ENCODE data around the gene SLC22A12.
"Not testable (repeated sequence)": the region's sequence is repeated elsewhere in the genome, so short reads cannot be mapped to it uniquely, and the experiment has no call there.

SLC22A12 gene

DNA sequence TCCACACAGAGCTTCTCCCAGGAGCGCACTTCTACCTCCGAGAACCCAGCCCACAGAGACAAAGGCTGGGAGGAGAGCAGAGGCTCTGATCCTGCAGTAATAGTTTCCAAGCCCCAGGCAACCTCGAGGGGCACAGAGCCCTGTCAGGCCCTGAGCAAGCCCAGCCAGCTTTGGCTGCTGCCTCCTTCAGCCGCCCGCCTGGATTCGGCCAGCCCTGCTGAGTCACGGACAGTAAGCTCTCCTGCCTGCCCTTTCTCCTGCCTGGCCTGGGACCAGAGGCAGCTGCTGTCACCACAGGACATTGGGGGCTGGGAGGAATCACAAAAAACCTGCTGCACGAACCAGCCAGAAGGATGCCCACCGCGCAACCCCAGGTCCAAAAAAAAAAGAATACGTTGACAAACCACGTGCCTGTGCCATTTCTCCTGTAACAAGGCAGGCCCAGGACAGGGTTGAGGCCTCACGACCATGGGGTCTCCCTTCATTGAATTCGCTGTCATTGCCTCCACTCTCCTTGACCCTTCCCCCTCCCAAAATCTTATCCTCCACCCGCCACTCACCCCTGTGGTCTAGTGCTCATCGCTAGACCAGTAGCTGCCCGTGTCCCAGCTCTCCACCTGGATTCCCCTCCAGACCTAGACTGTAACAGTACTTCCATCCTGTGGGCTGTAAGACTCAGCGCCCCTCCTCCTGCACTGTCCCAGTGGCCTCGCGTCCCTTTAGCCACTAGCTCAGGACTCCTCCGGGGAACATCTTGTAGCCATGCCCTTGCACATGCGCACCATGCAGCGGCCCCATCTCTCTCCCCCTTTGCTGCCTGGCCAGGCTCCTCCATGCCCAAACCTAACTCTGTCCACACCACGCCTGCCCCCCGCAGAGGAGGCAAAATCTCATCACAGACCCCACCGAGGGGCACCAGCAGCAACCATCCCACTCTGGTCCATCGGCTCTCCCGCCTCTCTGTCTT, 7.4 kb upstream of the SLC22A12 start:
- no peak for DNase-seq (ENCODE audit: insufficient read length, low spot score)
- FAIRE-seq: no peak

GRCh38 chr11:64585150-64585549, 5.9 kb upstream of the SLC22A12 start:
- DNase-seq (ENCODE audit: insufficient read length, low spot score): no peak
- FAIRE-seq: no peak

GRCh38 chr11:64586366-64586765, 4.7 kb upstream of the SLC22A12 start:
- FAIRE-seq (no peak), DNase-seq (ENCODE audit: insufficient read length, low spot score) (no peak)

DNA sequence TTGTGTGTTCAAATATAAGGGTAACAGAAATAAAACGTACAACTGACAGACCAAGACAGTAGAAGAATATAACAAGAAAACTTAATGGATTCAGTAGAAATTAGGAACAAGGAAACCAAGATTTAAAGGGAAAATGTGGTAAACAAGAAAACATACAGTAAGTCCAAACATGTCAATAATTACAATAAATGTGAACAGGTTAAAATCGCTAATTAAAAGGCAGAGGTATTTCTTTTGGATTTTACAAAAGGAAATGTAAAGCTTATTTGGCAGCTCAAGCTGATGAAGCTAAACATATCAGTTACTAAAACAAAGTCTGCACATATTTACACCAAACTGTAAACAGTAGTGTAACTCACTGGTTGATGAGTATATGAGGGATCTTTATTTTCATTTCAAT, 2.3 kb upstream of the SLC22A12 start:
- no peak for DNase-seq (ENCODE audit: insufficient read length, low spot score)
- FAIRE-seq: no peak

DNA sequence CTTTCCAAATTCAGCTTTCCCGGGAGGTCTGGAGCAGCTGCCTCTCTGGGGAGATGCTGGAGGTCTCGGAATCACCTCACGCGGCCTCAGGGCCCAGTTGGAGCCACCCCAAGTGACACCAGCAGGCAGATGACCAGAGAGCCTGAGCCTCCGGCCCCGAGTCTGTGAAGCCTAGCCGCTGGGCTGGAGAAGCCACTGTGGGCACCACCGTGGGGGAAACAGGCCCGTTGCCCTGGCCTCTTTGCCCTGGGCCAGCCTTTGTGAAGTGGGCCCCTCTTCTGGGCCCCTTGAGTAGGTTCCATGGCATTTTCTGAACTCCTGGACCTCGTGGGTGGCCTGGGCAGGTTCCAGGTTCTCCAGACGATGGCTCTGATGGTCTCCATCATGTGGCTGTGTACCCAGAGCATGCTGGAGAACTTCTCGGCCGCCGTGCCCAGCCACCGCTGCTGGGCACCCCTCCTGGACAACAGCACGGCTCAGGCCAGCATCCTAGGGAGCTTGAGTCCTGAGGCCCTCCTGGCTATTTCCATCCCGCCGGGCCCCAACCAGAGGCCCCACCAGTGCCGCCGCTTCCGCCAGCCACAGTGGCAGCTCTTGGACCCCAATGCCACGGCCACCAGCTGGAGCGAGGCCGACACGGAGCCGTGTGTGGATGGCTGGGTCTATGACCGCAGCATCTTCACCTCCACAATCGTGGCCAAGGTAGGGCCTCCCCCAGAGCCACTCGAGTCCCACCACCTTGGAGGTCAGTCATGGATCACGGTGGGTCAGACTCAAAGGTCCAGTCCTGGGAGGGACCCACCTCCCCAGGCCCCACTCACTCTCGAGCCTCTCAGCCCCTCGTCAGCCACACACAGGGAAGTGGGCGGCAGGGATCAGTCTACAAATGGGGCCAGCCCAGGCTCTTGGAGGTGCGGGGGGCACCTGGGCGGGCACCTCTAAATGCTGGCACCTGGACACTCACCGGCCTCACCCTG, 525 bp downstream of the SLC22A12 start:
- FAIRE-seq (no peak), DNase-seq (ENCODE audit: insufficient read length, low spot score) (no peak)

GRCh38 chr11:64592234-64592615, 1.2 kb downstream of the SLC22A12 start:
- FAIRE-seq (no peak), DNase-seq (ENCODE audit: insufficient read length, low spot score) (no peak)

DNA sequence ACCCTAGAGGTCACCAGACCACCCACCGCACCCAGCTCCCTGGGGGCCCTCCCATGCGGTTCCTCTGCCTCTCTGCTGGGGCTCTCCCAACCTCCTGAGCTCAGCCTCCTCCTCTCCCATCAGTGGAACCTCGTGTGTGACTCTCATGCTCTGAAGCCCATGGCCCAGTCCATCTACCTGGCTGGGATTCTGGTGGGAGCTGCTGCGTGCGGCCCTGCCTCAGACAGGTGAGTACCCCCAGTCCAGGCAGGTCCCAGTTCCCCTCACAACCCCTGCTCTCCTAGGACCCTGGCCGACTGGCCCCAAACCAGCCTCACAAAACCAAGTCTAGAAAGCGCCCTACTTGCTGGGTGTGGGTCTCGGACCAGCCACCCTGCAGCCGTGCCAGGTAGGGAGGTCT, 1.6 kb downstream of the SLC22A12 start:
- DNase-seq (ENCODE audit: insufficient read length, low spot score) (no peak), FAIRE-seq (no peak)

GRCh38 chr11:64593156-64594105, 2.4 kb downstream of the SLC22A12 start:
- DNase-seq (ENCODE audit: insufficient read length, low spot score) (no peak), FAIRE-seq (no peak)

DNA sequence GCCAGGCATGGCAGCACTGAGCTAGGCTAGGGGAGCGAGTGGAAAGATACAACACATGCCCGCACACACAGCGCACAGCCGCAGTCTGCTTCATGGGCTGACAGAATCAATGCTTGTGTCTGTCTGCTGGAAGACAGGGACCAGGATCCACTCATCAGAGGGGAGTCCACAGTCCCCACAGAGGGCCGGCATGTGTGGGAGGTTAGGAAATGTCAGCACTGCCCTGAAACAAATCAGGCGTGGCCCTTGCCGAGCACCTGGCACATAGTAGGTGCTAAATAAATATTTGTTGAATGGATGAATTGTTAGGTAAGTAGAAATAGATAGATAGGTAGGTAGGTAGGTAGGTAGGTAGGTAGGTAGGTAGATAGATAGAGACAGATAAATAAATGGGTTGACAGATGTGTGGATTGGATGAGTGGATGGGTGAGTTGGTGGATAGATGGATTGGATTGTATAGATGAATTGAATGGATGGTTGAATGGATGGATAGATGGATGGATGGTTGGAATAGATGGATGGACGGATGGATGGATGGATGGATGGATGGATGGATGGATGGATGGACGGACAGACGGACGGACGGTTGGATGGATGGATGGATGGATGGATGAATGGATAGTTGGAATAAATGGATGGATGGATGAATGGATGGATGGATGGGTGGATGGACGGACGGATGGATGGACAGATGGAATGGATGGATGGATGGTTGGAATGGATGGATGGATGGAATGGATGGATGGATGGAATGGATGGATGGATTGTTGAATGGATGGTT, 3.3 kb downstream of the SLC22A12 start:
- no peak for DNase-seq (ENCODE audit: insufficient read length, low spot score)
- FAIRE-seq: no peak

- DNase-seq (ENCODE audit: insufficient read length, low spot score); FAIRE-seq: not testable (repeated sequence)
Observed at GRCh38 chr11:64595922-64596321, 4.9 kb downstream of the SLC22A12 start.

GRCh38 chr11:64597671-64598101, 6.7 kb downstream of the SLC22A12 start:
- FAIRE-seq: no peak

DNA sequence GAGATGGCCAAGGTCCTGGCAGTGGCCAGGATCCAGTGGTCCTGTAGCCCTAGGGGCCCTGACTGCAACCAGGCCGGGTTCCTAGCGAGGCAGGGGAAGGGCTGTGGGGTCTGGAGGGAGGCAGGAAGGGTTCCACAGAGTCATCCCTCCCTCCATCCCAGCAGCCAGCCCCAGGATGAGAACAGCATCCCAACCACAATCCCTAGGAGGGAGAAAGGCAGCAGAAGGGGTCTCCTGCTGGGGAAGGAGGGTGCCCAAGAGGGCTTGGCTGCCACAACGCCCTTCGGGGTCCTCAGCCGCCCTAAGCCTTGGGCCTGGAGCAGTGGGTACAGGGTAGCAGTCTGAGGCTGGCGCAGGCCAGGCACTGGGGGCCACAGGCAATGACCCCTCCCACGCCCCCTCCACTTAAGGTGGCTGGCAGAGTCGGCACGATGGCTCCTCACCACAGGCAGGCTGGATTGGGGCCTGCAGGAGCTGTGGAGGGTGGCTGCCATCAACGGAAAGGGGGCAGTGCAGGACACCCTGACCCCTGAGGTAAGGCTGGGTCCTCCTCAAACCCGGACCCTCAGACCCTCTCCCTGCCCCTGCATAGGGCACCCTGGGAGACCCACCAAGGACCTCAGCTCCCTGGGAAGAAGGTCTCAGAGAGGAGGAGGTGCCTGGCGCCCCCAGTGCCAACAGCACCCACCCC, 7.2 kb downstream of the SLC22A12 start:
- DNase-seq (ENCODE audit: insufficient read length, low spot score): no peak
- FAIRE-seq: no peak

More at GRCh38 chr11:64597671-64598101, 6.7 kb downstream of the SLC22A12 start:
- DNase-seq (ENCODE audit: insufficient read length, low spot score): no peak

DNA sequence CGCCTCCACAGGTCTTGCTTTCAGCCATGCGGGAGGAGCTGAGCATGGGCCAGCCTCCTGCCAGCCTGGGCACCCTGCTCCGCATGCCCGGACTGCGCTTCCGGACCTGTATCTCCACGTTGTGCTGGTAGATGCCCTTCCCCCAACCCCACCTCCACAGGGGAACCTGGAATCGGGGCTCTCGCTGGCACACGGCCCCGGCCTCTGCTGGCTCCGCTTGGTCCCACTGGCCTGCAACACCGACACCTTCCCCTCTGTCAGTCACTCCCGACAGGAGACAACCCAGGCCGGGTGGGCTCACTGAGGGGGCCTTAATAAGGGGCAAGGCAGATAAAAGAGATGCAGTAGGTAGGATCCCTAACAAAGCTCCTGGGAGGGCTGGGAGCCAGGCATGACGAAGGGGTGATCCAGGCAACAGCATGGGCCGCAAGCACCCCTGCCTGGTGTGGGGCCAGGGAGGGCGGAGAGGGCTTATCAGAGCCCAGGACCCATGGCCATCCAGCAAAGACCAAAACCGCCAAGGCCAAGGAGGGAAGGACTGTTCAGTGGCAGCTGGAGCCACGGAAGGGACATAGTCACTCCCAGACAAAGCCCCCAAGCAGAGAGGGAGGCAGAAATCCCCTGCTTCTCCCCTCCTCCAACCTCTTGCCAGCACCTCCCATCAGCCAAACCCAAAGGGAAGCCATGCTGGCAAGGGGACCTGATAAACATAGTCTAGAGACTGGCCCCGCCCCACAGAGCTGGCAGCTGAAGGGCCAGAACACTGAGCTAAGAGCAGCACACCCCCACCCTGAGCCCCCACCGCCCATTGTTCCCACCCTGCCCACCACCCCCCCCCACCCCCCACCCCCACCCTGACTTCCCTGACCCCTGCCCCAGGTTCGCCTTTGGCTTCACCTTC, 8.0 kb downstream of the SLC22A12 start:
- no peak for DNase-seq (ENCODE audit: insufficient read length, low spot score)
- no peak for FAIRE-seq

- no peak for DNase-seq (ENCODE audit: insufficient read length, low spot score)
- FAIRE-seq: no peak
Observed at GRCh38 chr11:64599698-64600211, 8.7 kb downstream of the SLC22A12 start.

DNA sequence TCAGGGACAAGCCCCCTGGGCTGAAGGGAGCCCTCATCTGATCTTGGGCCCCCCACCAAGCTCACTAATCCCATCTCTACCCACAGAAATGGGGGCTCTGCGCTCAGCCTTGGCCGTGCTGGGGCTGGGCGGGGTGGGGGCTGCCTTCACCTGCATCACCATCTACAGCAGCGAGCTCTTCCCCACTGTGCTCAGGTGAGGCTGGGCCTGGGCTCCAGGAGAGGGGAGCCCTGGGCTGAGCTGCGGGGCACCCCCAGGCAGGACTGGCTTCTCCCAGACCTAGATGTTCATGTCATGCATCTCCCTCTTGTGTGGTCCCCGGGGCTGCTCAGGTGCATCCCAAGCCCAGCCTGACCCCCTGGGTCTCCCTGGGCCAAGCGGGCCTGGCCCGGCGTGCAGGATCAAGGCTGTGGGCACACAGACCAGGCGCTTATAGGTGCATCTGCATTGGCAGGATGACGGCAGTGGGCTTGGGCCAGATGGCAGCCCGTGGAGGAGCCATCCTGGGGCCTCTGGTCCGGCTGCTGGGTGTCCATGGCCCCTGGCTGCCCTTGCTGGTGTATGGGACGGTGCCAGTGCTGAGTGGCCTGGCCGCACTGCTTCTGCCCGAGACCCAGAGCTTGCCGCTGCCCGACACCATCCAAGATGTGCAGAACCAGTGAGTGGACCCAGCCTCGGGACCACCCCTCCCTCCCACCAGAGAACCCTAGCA, 9.4 kb downstream of the SLC22A12 start:
- no peak for FAIRE-seq

DNA sequence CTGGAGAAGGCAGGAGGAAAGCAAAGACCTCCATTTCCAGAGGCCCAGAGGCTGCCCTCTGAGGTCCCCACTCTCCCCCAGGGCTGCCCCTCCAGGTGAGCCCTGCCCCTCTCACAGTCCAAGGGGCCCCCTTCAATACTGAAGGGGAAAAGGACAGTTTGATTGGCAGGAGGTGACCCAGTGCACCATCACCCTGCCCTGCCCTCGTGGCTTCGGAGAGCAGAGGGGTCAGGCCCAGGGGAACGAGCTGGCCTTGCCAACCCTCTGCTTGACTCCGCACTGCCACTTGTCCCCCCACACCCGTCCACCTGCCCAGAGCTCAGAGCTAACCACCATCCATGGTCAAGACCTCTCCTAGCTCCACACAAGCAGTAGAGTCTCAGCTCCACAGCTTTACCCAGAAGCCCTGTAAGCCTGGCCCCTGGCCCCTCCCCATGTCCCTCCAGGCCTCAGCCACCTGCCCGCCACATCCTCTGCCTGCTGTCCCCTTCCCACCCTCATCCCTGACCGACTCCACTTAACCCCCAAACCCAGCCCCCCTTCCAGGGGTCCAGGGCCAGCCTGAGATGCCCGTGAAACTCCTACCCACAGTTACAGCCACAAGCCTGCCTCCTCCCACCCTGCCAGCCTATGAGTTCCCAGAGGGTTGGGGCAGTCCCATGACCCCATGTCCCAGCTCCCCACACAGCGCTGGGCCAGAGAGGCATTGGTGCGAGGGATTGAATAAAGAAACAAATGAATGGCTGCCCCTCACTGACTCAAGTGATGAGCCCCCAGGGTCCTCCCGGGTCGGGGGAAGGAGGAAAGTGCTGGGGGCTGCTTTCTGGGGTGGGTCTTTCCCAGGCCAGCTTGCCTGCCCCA, 10.8 kb downstream of the SLC22A12 start:
- FAIRE-seq (no peak), DNase-seq (ENCODE audit: insufficient read length, low spot score) (no peak)

More for the DNA sequence above, 9.4 kb downstream of the SLC22A12 start:
- no peak for DNase-seq (ENCODE audit: insufficient read length, low spot score)

All from GM19239 (cell line).